ENCODE results near the gene TUBA4B. TPM values are rescaled to one million over a fixed set of nuclear protein-coding genes. Genes with fewer than 3 reads are reported as not detected.
A peak's percentile ranks its signal among the peaks of the same experiment; 100 is the strongest.
"Not testable (repeated sequence)": the region's sequence is repeated elsewhere in the genome, so short reads cannot be mapped to it uniquely, and the experiment has no call there.

The TUBA4B gene
- total RNA-seq, 1 donor from 2014 or later: not detected

GRCh38 chr2:219290381-219291171, 37.5 kb downstream of the TUBA4B start:
- no peak for DNase-seq (ENCODE audit: low spot score)

GRCh38 chr2:219291394-219291793, 38.4 kb downstream of the TUBA4B start:
- DNase-seq (ENCODE audit: low spot score): no peak

- DNase-seq (ENCODE audit: low spot score): no peak
Measured at GRCh38 chr2:219291910-219292490, 39.0 kb downstream of the TUBA4B start.

GRCh38 chr2:219292616-219293015, 39.6 kb downstream of the TUBA4B start:
- no peak for DNase-seq (ENCODE audit: low spot score)

GRCh38 chr2:219293736-219294231, 40.7 kb downstream of the TUBA4B start:
- no peak for DNase-seq (ENCODE audit: low spot score)

GRCh38 chr2:219294356-219295351, 41.6 kb downstream of the TUBA4B start:
- DNase-seq (ENCODE audit: low spot score): peak; percentile 88

- no peak for DNase-seq (ENCODE audit: low spot score)
Measured at GRCh38 chr2:219296142-219296541, 43.1 kb downstream of the TUBA4B start.

- no peak for DNase-seq (ENCODE audit: low spot score)
Measured at GRCh38 chr2:219296631-219297391, 43.8 kb downstream of the TUBA4B start.

- DNase-seq (ENCODE audit: low spot score): no peak
Measured at GRCh38 chr2:219297766-219298456, 44.9 kb downstream of the TUBA4B start.

- DNase-seq (ENCODE audit: low spot score): peak; percentile 93
Measured at GRCh38 chr2:219298759-219299371, 45.8 kb downstream of the TUBA4B start.

GRCh38 chr2:219299372-219299760, 46.3 kb downstream of the TUBA4B start:
- no peak for DNase-seq (ENCODE audit: low spot score)

- no peak for DNase-seq (ENCODE audit: low spot score)
Measured at GRCh38 chr2:219300022-219300421, 47.0 kb downstream of the TUBA4B start.

GRCh38 chr2:219302412-219302968, 49.4 kb downstream of the TUBA4B start:
- no peak for DNase-seq (ENCODE audit: low spot score)

GRCh38 chr2:219304223-219304622, 51.2 kb downstream of the TUBA4B start:
- no peak for DNase-seq (ENCODE audit: low spot score)

- DNase-seq (ENCODE audit: low spot score): no peak
Measured at GRCh38 chr2:219306047-219306446, 53.0 kb downstream of the TUBA4B start.

GRCh38 chr2:219308142-219309101, 55.4 kb downstream of the TUBA4B start:
- DNase-seq (ENCODE audit: low spot score): no peak

GRCh38 chr2:219309278-219309677, 56.2 kb downstream of the TUBA4B start, which contains the start of gene PTPRN:
TSS of gene PTPRN (minus strand) at chr2:219309401. CDS start at chr2:219309332, 69 bp downstream.
- DNase-seq (ENCODE audit: low spot score): no peak

GRCh38 chr2:219312683-219313263, 59.7 kb downstream of the TUBA4B start:
- DNase-seq (ENCODE audit: low spot score): not testable (repeated sequence)

All from ureter (tissue), 1 donor.